ENCODE results near the gene CDC14B.

The CDC14B gene

GRCh38 chr9:96458226-96458625 lies 161.4 kb downstream of the CDC14B start:
- no peak overlapping the region for H3K27ac ChIP-seq (ENCODE audit: low read length)
- no peak for TF ChIP-seq EZH2 (optimal IDR thresholded peaks at IDR 0.05; ENCODE audit: low read depth, low read length)
- TF ChIP-seq, protein P1, sequence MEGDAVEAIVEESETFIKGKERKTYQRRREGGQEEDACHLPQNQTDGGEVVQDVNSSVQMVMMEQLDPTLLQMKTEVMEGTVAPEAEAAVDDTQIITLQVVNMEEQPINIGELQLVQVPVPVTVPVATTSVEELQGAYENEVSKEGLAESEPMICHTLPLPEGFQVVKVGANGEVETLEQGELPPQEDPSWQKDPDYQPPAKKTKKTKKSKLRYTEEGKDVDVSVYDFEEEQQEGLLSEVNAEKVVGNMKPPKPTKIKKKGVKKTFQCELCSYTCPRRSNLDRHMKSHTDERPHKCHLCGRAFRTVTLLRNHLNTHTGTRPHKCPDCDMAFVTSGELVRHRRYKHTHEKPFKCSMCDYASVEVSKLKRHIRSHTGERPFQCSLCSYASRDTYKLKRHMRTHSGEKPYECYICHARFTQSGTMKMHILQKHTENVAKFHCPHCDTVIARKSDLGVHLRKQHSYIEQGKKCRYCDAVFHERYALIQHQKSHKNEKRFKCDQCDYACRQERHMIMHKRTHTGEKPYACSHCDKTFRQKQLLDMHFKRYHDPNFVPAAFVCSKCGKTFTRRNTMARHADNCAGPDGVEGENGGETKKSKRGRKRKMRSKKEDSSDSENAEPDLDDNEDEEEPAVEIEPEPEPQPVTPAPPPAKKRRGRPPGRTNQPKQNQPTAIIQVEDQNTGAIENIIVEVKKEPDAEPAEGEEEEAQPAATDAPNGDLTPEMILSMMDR (IDR thresholded peaks at IDR 0.05; ENCODE audit: low read length), result no peak
- no peak for TF ChIP-seq EZH2phosphoT487 (IDR thresholded peaks at IDR 0.05; ENCODE audit: low read length)
- no peak overlapping the region for H3K4me2 ChIP-seq (ENCODE audit: low read depth, low read length)
- no peaks in the 10 kb centered on the region for H3K36me3 ChIP-seq (replicated peaks; ENCODE audit: insufficient read depth, low read length)
- no peak overlapping the region for H3K9ac ChIP-seq (ENCODE audit: low read length)
- H4K20me1 ChIP-seq (ENCODE audit: insufficient read depth, low read length), result no peaks in the 10 kb centered on the region
- DNase-seq, result no peak
- no peaks in the 10 kb centered on the region for H3K4me1 ChIP-seq (ENCODE audit: low read length)
- no peaks in the 10 kb centered on the region for H3K79me2 ChIP-seq (ENCODE audit: low read length)
- no peaks in the 10 kb centered on the region for H3K9me2 ChIP-seq (replicated peaks; ENCODE audit: insufficient read depth, low read length)
- H2AFZ ChIP-seq (ENCODE audit: low read length), result no peak overlapping the region
- H3K4me3 ChIP-seq (ENCODE audit: low read length), result no peak overlapping the region
- no peaks in the 10 kb centered on the region for H3K27me3 ChIP-seq (replicated peaks; ENCODE audit: insufficient read depth, low read length)
- no peaks in the 10 kb centered on the region for H3K9me3 ChIP-seq (replicated peaks; ENCODE audit: insufficient read depth, low read length)
- H3F3A ChIP-seq (ENCODE audit: insufficient read depth, low read length), result no peaks in the 10 kb centered on the region

DNA sequence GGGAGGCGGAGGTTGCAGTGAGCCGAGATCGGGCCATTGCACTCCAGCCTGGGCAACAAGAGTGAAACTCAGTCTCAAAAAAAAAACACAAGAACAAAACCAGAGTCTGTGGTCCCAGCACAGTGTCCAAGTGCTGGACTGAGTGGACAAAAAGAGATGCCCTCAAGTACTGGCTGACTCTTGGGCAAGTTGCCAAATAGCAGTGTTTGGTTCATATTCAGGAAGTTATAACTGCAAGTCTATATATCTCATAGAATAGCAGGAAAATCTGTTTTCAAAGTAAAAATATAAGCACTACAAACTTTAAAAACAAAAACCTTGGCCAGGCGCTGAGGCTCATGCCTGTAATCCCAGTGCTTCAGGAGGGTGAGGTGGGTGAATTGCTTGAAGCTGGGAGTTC lies 162.4 kb downstream of the CDC14B start:
- H3K4me2 ChIP-seq (ENCODE audit: low read depth, low read length), result no peak overlapping the region
- H3K4me1 ChIP-seq (ENCODE audit: low read length), result no peaks in the 10 kb centered on the region
- H3K9me2 ChIP-seq (replicated peaks; ENCODE audit: insufficient read depth, low read length), result no peaks in the 10 kb centered on the region
- H3K36me3 ChIP-seq (replicated peaks; ENCODE audit: insufficient read depth, low read length), result no peaks in the 10 kb centered on the region
- no peak for TF ChIP-seq EZH2 (optimal IDR thresholded peaks at IDR 0.05; ENCODE audit: low read depth, low read length)
- no peak for TF ChIP-seq EZH2phosphoT487 (IDR thresholded peaks at IDR 0.05; ENCODE audit: low read length)
- TF ChIP-seq, protein P1 (IDR thresholded peaks at IDR 0.05; ENCODE audit: low read length), result no peak
- no peaks in the 10 kb centered on the region for H3K9me3 ChIP-seq (replicated peaks; ENCODE audit: insufficient read depth, low read length)
- no peak for DNase-seq
- no peaks in the 10 kb centered on the region for H3K79me2 ChIP-seq (ENCODE audit: low read length)
- H3K9ac ChIP-seq (ENCODE audit: low read length), result no peak overlapping the region
- no peaks in the 10 kb centered on the region for H3F3A ChIP-seq (ENCODE audit: insufficient read depth, low read length)
- H2AFZ ChIP-seq (ENCODE audit: low read length), result no peak overlapping the region
- no peaks in the 10 kb centered on the region for H4K20me1 ChIP-seq (ENCODE audit: insufficient read depth, low read length)
- H3K27me3 ChIP-seq (replicated peaks; ENCODE audit: insufficient read depth, low read length), result no peaks in the 10 kb centered on the region
- no peak overlapping the region for H3K4me3 ChIP-seq (ENCODE audit: low read length)
- no peak overlapping the region for H3K27ac ChIP-seq (ENCODE audit: low read length)

GRCh38 chr9:96453625-96454024 lies 166.0 kb downstream of the CDC14B start:
- no peaks in the 10 kb centered on the region for H3K4me1 ChIP-seq (ENCODE audit: low read length)
- no peaks in the 10 kb centered on the region for H3K79me2 ChIP-seq (ENCODE audit: low read length)
- H3K4me3 ChIP-seq (ENCODE audit: low read length), result no peak overlapping the region
- DNase-seq, result no peak
- H3K36me3 ChIP-seq (replicated peaks; ENCODE audit: insufficient read depth, low read length), result no peaks in the 10 kb centered on the region
- H3F3A ChIP-seq (ENCODE audit: insufficient read depth, low read length), result no peaks in the 10 kb centered on the region
- H3K27me3 ChIP-seq (replicated peaks; ENCODE audit: insufficient read depth, low read length), result 0 out of 2 replicates have a peak, but pooled peaks cover 3% of the 10 kb centered on the region
- H3K9ac ChIP-seq (ENCODE audit: low read length), result no peak overlapping the region
- H3K4me2 ChIP-seq (ENCODE audit: low read depth, low read length), result no peak overlapping the region
- no peak overlapping the region for H3K27ac ChIP-seq (ENCODE audit: low read length)
- H3K9me2 ChIP-seq (replicated peaks; ENCODE audit: insufficient read depth, low read length), result no peaks in the 10 kb centered on the region
- TF ChIP-seq EZH2phosphoT487 (IDR thresholded peaks at IDR 0.05; ENCODE audit: low read length), result no peak
- TF ChIP-seq, protein P1 (IDR thresholded peaks at IDR 0.05; ENCODE audit: low read length), result peak; percentile 28
- TF ChIP-seq EZH2 (optimal IDR thresholded peaks at IDR 0.05; ENCODE audit: low read depth, low read length), result no peak
- H2AFZ ChIP-seq (ENCODE audit: low read length), result no peak overlapping the region
- no peaks in the 10 kb centered on the region for H4K20me1 ChIP-seq (ENCODE audit: insufficient read depth, low read length)
- no peaks in the 10 kb centered on the region for H3K9me3 ChIP-seq (replicated peaks; ENCODE audit: insufficient read depth, low read length)

All from MM.1S (cell line).